Muscle of leg (tissue), 11 donors: ENCODE results near the gene ZNF423. TPM values are rescaled to one million over a fixed set of nuclear protein-coding genes. Genes with fewer than 3 reads are reported as not detected.

Source experiments
- DNase-seq: peaks from one replicate; pipeline ENCODE4 v3.0.0; 2013
- H3K27ac ChIP-seq: one replicate; pipeline ENCODE4 v1.5.1; 2013; ENCODE audit warnings: mild to moderate bottlenecking, low read length, control low read depth
- H3K27me3 ChIP-seq: one replicate; pipeline ENCODE4 v1.6.1; 2013; ENCODE audit warnings: low read length; ENCODE audit not compliant: control insufficient read depth, insufficient read depth
- H3K36me3 ChIP-seq: one replicate; pipeline ENCODE4 v1.6.1; 2013; ENCODE audit warnings: low read length; ENCODE audit not compliant: control insufficient read depth, insufficient read depth
- H3K4me1 ChIP-seq: one replicate; pipeline ENCODE4 v1.6.1; 2013; ENCODE audit warnings: low read length; ENCODE audit not compliant: control insufficient read depth, insufficient read depth
- H3K4me3 ChIP-seq: one replicate; pipeline ENCODE4 v1.5.1; 2013; ENCODE audit warnings: low read length, control low read depth
- H3K9me3 ChIP-seq: replicated peaks from 2 replicates; pipeline ENCODE4 v1.6.1; 2013; ENCODE audit warnings: low read depth, low read length; ENCODE audit not compliant: control insufficient read depth
- WGBS: methylation state at CpG from one replicate; pipeline ENCODE4 v1.1.5; 2013; ENCODE audit warnings: missing lambda C conversion rate; ENCODE audit not compliant: insufficient coverage; 5-methylcytosine and 5-hydroxymethylcytosine counted together
- polyA plus RNA-seq, 8 donors: library from polyadenylated mRNA; unstranded; fragments of 120-200 nt; gene quantifications; one replicate each; pipeline versions ENCODE4 v1.2.1 to v1.2.3, GENCODE V29; 2013; ENCODE audit warnings: inconsistent platforms in 1 of 8, low replicate concordance in 1 of 8; ENCODE audit not compliant: insufficient read length in 8 of 8, insufficient read depth in 1 of 8
- total RNA-seq: library from RNA; stranded (reverse); fragments of 120-200 nt; gene quantifications from one replicate; pipeline ENCODE4 v1.2.4, GENCODE V29; 2013

Gene ZNF423
- total and polyA plus RNA-seq, 9 donors = 15.8 to 30.0 (median 25.5) TPM

- Histone ChIP-seq H3K27ac (peak overlapping the region; percentile 33), H3K4me3 (no peak overlapping the region), H3K27me3 (no peaks in the 10 kb centered on the region), H3K9me3 (no peaks in the 10 kb centered on the region), H3K36me3 (no peaks in the 10 kb centered on the region), H3K4me1 (peaks cover 20% of the 10 kb centered on the region)
- DNase-seq = peak; percentile 62
- WGBS = 71% methylated on average over 3 of the region's 5 CpGs
Observed at GRCh38 chr16:49608779-49609178, 247.1 kb downstream of the ZNF423 start.

- H3K4me1 ChIP-seq = peaks cover 20% of the 10 kb centered on the region
- no peak overlapping the region for H3K4me3 ChIP-seq
- H3K27me3 ChIP-seq = no peaks in the 10 kb centered on the region
- no peaks in the 10 kb centered on the region for H3K36me3 ChIP-seq
- H3K9me3 ChIP-seq = no peaks in the 10 kb centered on the region
- DNase-seq = peak; percentile 54
- peak overlapping the region; percentile 32 for H3K27ac ChIP-seq
- 6% methylated on average over 3 of the region's 5 CpGs for WGBS
Observed at GRCh38 chr16:49608098-49608497, 247.8 kb downstream of the ZNF423 start.

GRCh38 chr16:49605536-49606254, 250.2 kb downstream of the ZNF423 start:
- no peak overlapping the region for H3K4me3 ChIP-seq
- WGBS = 78% methylated on average over 9 of the region's 14 CpGs
- DNase-seq = no peak
- H3K4me1 ChIP-seq = peaks cover 20% of the 10 kb centered on the region
- H3K27me3 ChIP-seq = no peaks in the 10 kb centered on the region
- H3K9me3 ChIP-seq = no peaks in the 10 kb centered on the region
- H3K27ac ChIP-seq = no peak overlapping the region
- no peaks in the 10 kb centered on the region for H3K36me3 ChIP-seq

- Histone ChIP-seq H3K9me3 (no peaks in the 10 kb centered on the region), H3K27me3 (no peaks in the 10 kb centered on the region), H3K4me1 (peaks cover 20% of the 10 kb centered on the region), H3K36me3 (no peaks in the 10 kb centered on the region), H3K27ac (no peak overlapping the region), H3K4me3 (no peak overlapping the region)
- WGBS = 95% methylated on average over 2 of the region's 4 CpGs
- no peak for DNase-seq
Observed at GRCh38 chr16:49604602-49605001, 251.3 kb downstream of the ZNF423 start.

- Histone ChIP-seq H3K27ac (no peak overlapping the region), H3K27me3 (no peaks in the 10 kb centered on the region), H3K4me3 (no peak overlapping the region), H3K4me1 (peaks cover 19% of the 10 kb centered on the region), H3K9me3 (no peaks in the 10 kb centered on the region), H3K36me3 (no peaks in the 10 kb centered on the region)
- no peak for DNase-seq
- 94% methylated on average over 9 of the region's 9 CpGs for WGBS
Observed at GRCh38 chr16:49603956-49604355, 252.0 kb downstream of the ZNF423 start.

- WGBS = 84% methylated on average over 3 of the region's 9 CpGs
- Histone ChIP-seq H3K4me3 (no peak overlapping the region), H3K4me1 (peaks cover 18% of the 10 kb centered on the region), H3K9me3 (no peaks in the 10 kb centered on the region), H3K36me3 (no peaks in the 10 kb centered on the region), H3K27me3 (no peaks in the 10 kb centered on the region), H3K27ac (no peak overlapping the region)
- DNase-seq = no peak
Observed at GRCh38 chr16:49602976-49603310, 253.0 kb downstream of the ZNF423 start.

GRCh38 chr16:49602201-49602975, 253.5 kb downstream of the ZNF423 start:
- Histone ChIP-seq H3K4me3 (no peak overlapping the region), H3K27ac (no peak overlapping the region), H3K4me1 (peaks cover 20% of the 10 kb centered on the region), H3K9me3 (no peaks in the 10 kb centered on the region), H3K36me3 (no peaks in the 10 kb centered on the region), H3K27me3 (no peaks in the 10 kb centered on the region)
- 39% methylated on average over 17 of the region's 22 CpGs for WGBS
- no peak for DNase-seq

GRCh38 chr16:49601576-49601975, 254.3 kb downstream of the ZNF423 start:
- DNase-seq = no peak
- Histone ChIP-seq H3K9me3 (no peaks in the 10 kb centered on the region), H3K4me3 (no peak overlapping the region), H3K4me1 (peaks cover 27% of the 10 kb centered on the region), H3K36me3 (no peaks in the 10 kb centered on the region), H3K27me3 (no peaks in the 10 kb centered on the region), H3K27ac (no peak overlapping the region)
- WGBS = 53% methylated on average over 2 of the region's 6 CpGs

- peaks cover 32% of the 10 kb centered on the region for H3K4me1 ChIP-seq
- H3K36me3 ChIP-seq = no peaks in the 10 kb centered on the region
- H3K9me3 ChIP-seq = no peaks in the 10 kb centered on the region
- H3K27me3 ChIP-seq = no peaks in the 10 kb centered on the region
- WGBS = 90% methylated on average over 4 of the region's 8 CpGs
- no peak overlapping the region for H3K4me3 ChIP-seq
- no peak for DNase-seq
- H3K27ac ChIP-seq = no peak overlapping the region
Observed at GRCh38 chr16:49600976-49601375, 254.9 kb downstream of the ZNF423 start.

- 51% methylated on average over 8 of the region's 23 CpGs for WGBS
- no peak for DNase-seq
Observed at GRCh38 chr16:49600536-49600935, 255.4 kb downstream of the ZNF423 start.

More at GRCh38 chr16:49600536-49600935, 255.4 kb downstream of the ZNF423 start:
- Histone ChIP-seq H3K4me3 (no peak overlapping the region), H3K4me1 (peaks cover 28% of the 10 kb centered on the region), H3K27me3 (no peaks in the 10 kb centered on the region), H3K27ac (no peak overlapping the region), H3K9me3 (no peaks in the 10 kb centered on the region), H3K36me3 (no peaks in the 10 kb centered on the region)
